GM12892 (cell line): ENCODE data around the gene XPNPEP1.

Experiments used
- POLR2A ChIP-seq: IDR thresholded peaks from 2 replicates; pipeline ENCODE4 v1.6.1; 2011; ENCODE audit warnings: low read depth, low read length, control low read depth
- POLR2AphosphoS5 ChIP-seq: IDR thresholded peaks from 2 replicates; pipeline ENCODE4 v1.6.1; 2011; ENCODE audit warnings: low read depth, low read length, control low read depth

- TF ChIP-seq POLR2A, result no peak
- no peak for TF ChIP-seq POLR2AphosphoS5
These were observed 100.1 kb downstream of the XPNPEP1 start for GRCh38 chr10:109823196-109823595.
